GM12873 (cell line): ENCODE results near the gene METTL26.
A peak's percentile ranks its signal among the peaks of the same experiment; 100 is the strongest.

Source experiments
- CTCF ChIP-seq: IDR thresholded peaks from 2 replicates; pipeline ENCODE4 v1.5.1; 2012; ENCODE audit warnings: low read depth, mild to moderate bottlenecking, moderate library complexity, low read length, control low read depth; ENCODE audit not compliant: insufficient read depth; ENCODE audit errors: missing control alignments

METTL26 gene

DNA sequence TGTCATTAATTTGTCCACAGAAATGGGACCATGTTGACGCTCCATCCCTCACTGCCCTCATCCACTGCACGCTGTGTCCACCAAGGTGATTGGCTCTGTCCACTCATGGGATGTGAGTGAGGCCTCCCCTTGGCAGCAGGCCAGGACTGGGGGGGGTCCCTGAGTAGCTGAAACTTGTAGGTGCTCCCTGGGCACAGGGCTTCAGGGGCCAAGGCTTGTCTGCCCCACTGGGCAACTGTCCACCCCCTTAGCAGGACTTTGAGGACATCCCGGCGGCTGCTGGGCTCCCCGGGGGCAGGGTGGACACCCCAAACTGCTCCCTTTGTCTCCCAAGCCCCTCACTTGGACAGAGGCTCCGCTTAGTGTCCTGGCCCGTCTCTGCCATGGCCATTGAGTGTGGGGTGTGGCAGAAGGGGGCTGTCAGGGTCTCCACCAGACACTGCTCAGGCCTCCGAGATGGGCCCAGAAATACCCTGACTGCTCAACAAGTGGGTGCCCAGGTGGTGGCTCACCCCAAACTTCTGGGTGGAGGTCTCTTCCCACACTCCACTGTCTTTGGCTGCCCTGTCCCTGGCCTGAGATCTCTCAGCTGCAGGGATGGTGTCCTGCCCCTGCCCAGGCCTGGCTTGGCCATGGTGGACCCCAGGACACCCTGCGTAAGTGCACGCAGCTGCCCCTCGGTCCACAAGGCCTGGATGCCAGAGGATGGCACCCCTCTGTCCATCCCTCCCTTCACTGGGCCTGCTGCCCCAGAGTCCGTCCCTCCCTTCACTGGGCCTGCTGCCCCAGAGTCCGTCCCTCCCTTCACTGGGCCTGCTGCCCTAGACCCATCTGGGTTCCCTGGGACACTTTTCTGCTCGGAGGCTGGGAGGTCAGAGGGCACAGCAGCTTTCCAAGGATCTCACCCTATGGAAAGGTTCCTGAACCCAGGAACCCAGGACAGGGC lies 49.2 kb downstream of the METTL26 start:
- no peak for TF ChIP-seq CTCF

DNA sequence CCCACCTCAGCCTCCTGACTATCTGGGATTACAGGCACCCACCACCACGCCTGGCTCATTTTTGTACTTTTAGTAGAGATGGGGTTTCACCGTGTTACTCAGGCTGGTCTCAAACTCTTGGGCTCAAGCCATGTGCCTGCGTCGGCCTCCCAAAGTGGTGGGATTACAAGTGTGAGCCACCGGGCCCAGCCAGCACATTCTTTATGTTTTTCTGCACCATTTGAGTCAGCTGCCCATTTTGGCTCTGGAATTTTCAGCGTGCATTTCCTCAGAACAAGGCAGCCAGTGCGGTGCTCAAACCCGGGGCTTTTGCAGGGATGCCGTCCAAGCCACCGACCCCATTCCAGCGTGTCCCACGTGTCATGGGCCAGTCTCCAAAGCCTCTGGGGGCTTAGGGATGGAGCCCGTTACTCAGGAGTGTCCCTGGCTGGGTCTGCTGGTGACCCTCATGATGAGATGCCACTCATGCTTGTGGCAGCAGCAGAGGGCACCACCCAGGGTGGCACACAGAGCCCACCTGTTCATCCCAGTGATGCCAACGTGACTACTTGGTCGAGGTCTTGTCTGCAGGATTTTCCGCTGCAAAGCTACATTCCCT lies 50.0 kb downstream of the METTL26 start:
- no peak for TF ChIP-seq CTCF

- TF ChIP-seq CTCF: peak; percentile 5
These were observed 50.8 kb downstream of the METTL26 start for GRCh38 chr16:585351-585750.
